ENCODE data around the gene CTAG1A. TPM values are rescaled to one million over a fixed set of nuclear protein-coding genes. Genes with fewer than 3 reads are reported as not detected.

Gene CTAG1A
- total RNA-seq, 4 donors from 2014 or later, result not detected

DNA sequence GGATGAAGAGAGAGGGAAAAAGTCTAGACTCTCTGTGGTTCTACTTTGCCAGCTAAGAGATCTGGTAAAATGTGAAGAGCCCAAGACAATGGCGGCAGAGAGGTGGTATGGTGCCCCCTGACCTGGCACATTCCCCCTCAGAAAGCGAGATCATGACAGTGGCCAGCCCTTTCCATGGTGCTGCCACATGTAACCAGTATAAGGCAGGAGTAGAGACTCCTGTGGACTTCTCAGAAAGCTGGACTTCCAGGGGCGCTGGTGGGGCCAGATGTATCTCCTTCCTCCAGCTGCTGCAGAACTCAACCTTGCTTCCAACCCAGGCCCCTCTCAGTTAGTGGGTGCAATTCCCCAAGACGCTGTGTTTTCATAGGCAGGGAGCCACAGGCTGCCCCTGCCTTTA lies 9.6 kb downstream of the CTAG1A start:
- intact Hi-C loops (cut with DNase I; ENCODE audit: low total_unique reads), result no loop called here
- WGBS, 2 donors (ENCODE audit: low coverage in 1 of 2), result 62% methylated on average over 4 of the region's 4 CpGs; no CpG with 5 or more reads in 1 of the 2 donors
- no peak for DNase-seq
- H3K4me1 ChIP-seq, result no peaks in the 10 kb centered on the region
- H3K9me3 ChIP-seq, result no peaks in the 10 kb centered on the region
- TF ChIP-seq EP300 (IDR thresholded peaks at IDR 0.05; ENCODE audit: low read depth), result no peak
- TF ChIP-seq POLR2AphosphoS5 (IDR thresholded peaks at IDR 0.05), result no peak
- TF ChIP-seq POLR2A (IDR thresholded peaks at IDR 0.05), result no peak
- TF ChIP-seq, protein P1, sequence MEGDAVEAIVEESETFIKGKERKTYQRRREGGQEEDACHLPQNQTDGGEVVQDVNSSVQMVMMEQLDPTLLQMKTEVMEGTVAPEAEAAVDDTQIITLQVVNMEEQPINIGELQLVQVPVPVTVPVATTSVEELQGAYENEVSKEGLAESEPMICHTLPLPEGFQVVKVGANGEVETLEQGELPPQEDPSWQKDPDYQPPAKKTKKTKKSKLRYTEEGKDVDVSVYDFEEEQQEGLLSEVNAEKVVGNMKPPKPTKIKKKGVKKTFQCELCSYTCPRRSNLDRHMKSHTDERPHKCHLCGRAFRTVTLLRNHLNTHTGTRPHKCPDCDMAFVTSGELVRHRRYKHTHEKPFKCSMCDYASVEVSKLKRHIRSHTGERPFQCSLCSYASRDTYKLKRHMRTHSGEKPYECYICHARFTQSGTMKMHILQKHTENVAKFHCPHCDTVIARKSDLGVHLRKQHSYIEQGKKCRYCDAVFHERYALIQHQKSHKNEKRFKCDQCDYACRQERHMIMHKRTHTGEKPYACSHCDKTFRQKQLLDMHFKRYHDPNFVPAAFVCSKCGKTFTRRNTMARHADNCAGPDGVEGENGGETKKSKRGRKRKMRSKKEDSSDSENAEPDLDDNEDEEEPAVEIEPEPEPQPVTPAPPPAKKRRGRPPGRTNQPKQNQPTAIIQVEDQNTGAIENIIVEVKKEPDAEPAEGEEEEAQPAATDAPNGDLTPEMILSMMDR (IDR thresholded peaks at IDR 0.05), result no peak
- H3K4me3 ChIP-seq, result no peak overlapping the region
- no peaks in the 10 kb centered on the region for H3K27me3 ChIP-seq
- in situ Hi-C loops (cut with MboI; ENCODE audit: low pct_ligation_motif_present in 1 of 4, low pct_unique_long_range_greater_than_20kb in 1 of 4, low sequenced_read_pairs in 3 of 4), result loop anchor here in 2 of 4 donors (25.0 kb wide), 1 partner anchor 243 kb away; the partner anchor contains the start of gene SMIM9 (in 2 of the 2)
- H3K36me3 ChIP-seq, result no peaks in the 10 kb centered on the region
- H3K27ac ChIP-seq, result no peak overlapping the region

DNA sequence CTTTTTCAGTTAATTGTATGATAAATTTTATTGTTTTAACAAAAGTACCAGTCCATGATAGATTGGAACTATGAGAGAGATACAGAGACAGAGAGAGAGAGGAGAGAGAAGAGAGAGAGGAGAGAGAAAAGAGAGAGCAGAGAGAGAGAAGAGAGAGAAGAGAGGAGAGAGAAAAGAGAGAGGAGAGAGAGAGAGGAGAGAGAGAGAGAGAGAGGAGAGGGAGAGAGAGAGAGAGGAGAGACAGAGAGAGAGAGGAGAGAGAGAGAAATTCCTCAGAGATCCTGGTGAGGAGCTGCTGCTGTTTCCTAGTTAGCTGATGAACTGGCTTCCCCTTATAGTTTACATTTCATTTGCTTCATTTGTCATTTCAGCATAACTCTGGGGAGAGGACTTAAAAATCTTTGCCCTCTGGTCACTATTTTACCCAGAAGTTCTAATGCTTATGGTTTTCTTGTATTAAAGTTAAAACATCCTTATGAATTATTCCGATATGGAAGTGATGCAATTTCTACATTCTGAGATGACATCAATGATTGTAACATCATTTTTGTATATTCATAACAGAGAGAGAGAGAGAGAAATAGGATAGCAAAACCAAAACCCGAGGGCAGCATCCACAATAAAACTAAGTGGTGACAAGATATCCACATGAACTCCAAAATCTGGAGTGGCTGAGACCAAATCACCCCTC lies 10.8 kb downstream of the CTAG1A start:
- Histone ChIP-seq H3K4me3 (no peak overlapping the region), H3K27me3 (no peaks in the 10 kb centered on the region), H3K27ac (no peak overlapping the region), H3K36me3 (no peaks in the 10 kb centered on the region), H3K9me3 (no peaks in the 10 kb centered on the region), H3K4me1 (no peaks in the 10 kb centered on the region)
- TF ChIP-seq, protein P1 (IDR thresholded peaks at IDR 0.05), result no peak
- TF ChIP-seq EP300 (IDR thresholded peaks at IDR 0.05; ENCODE audit: low read depth) (no peak), POLR2AphosphoS5 (IDR thresholded peaks at IDR 0.05) (no peak), POLR2A (IDR thresholded peaks at IDR 0.05) (no peak)
- in situ Hi-C loops (cut with MboI; ENCODE audit: low pct_ligation_motif_present in 1 of 4, low pct_unique_long_range_greater_than_20kb in 1 of 4, low sequenced_read_pairs in 3 of 4) (loop anchor here in 2 of 4 donors (25.0 kb wide), 1 partner anchor 242 kb away; the partner anchor contains the start of gene SMIM9 (in 2 of the 2)), intact Hi-C loops (cut with DNase I; ENCODE audit: low total_unique reads) (no loop called here)
- DNase-seq, result no peak
- WGBS, 2 donors (ENCODE audit: low coverage in 1 of 2), result 53 to 100% methylated on average over 1 to 2 of the region's 2 CpGs

DNA sequence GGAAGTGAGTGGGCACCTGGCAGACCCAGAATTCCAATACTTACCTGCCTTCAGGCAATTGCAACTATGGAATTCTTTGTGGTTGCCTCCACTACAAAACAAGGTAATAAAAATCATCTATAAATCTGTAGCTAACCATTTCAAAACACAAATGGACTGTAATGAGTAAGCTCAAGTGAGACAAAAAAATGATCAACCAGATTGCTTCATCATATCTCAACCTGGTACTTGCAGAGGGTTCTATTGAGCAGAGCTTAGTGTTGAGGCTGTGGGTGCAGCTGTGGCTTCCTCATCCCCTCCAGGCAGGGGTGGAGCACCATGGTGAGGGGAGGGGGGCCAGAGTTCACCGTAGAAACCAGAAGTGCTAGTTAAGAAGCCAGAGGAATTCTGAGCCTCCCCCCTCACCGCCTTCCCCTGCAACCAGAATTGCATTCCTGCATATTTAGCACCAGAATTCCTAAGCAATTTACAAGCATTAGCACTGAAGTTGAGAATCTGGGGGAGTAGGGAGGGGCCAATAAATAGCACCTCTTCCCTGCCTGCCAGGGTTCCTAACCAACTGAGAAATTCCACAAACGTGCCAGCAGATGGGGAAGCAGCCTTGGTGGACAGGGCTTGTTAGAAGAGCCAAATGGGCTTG lies 11.5 kb downstream of the CTAG1A start:
- in situ Hi-C loops (cut with MboI; ENCODE audit: low pct_ligation_motif_present in 1 of 4, low pct_unique_long_range_greater_than_20kb in 1 of 4, low sequenced_read_pairs in 3 of 4), result loop anchor here in 2 of 4 donors (25.0 kb wide), 1 partner anchor 241 kb away; the partner anchor contains the start of gene SMIM9 (in 2 of the 2)
- H3K4me1 ChIP-seq, result no peaks in the 10 kb centered on the region
- no peaks in the 10 kb centered on the region for H3K27me3 ChIP-seq
- no peaks in the 10 kb centered on the region for H3K36me3 ChIP-seq
- no peak for TF ChIP-seq POLR2A (IDR thresholded peaks at IDR 0.05)
- no peak for TF ChIP-seq POLR2AphosphoS5 (IDR thresholded peaks at IDR 0.05)
- TF ChIP-seq, protein P1 (IDR thresholded peaks at IDR 0.05), result no peak
- no peak overlapping the region for H3K27ac ChIP-seq
- no peaks in the 10 kb centered on the region for H3K9me3 ChIP-seq
- 22% methylated on average over 3 of the region's 3 CpGs; no CpG with 5 or more reads in 1 of the 2 donors for WGBS, 2 donors (ENCODE audit: low coverage in 1 of 2)
- intact Hi-C loops (cut with DNase I; ENCODE audit: low total_unique reads), result no loop called here
- H3K4me3 ChIP-seq, result no peak overlapping the region
- DNase-seq, result no peak

DNA sequence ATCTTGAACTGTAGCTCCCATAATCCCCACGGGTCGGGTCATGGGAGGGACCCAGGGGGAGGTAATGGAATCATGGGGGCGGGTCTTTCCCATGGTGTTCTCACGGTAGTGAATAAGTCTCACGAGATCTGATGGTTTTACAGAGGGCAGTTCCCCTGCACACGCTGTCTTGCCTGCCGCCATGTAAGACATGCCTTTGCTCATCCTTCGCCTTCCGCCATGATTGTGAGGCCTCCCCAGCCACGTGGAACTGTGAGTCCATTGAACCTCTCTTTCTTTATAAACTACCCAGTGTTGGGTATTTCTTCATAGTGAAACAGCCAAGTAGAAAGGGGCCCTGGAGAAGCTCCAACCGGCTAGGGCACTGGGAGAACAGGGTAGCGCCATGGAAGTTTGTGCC lies 12.3 kb downstream of the CTAG1A start:
- in situ Hi-C loops (cut with MboI; ENCODE audit: low pct_ligation_motif_present in 1 of 4, low pct_unique_long_range_greater_than_20kb in 1 of 4, low sequenced_read_pairs in 3 of 4), result loop anchor here in 2 of 4 donors (25.0 kb wide), 1 partner anchor 240 kb away; the partner anchor contains the start of gene SMIM9 (in 2 of the 2)
- no peak overlapping the region for H3K27ac ChIP-seq
- TF ChIP-seq POLR2AphosphoS5 (IDR thresholded peaks at IDR 0.05) (no peak), POLR2A (IDR thresholded peaks at IDR 0.05) (no peak), EP300 (IDR thresholded peaks at IDR 0.05; ENCODE audit: low read depth) (no peak)
- TF ChIP-seq, protein P1 (IDR thresholded peaks at IDR 0.05), result no peak

More for the DNA sequence above, 12.3 kb downstream of the CTAG1A start:
- Histone ChIP-seq H3K4me3 (no peak overlapping the region), H3K27me3 (no peaks in the 10 kb centered on the region), H3K4me1 (no peaks in the 10 kb centered on the region), H3K36me3 (no peaks in the 10 kb centered on the region), H3K9me3 (no peaks in the 10 kb centered on the region)
- intact Hi-C loops (cut with DNase I; ENCODE audit: low total_unique reads), result no loop called here
- WGBS, 2 donors (ENCODE audit: low coverage in 1 of 2), result 85% methylated on average over 12 of the region's 12 CpGs; no CpG with 5 or more reads in 1 of the 2 donors
- no peak for DNase-seq

Measured in transverse colon (tissue), 4 donors.